HEK293 (cell line): Measurements from ENCODE around the gene CCDC116.

Source experiments
- EGR2 ChIP-seq: fragments of 450-650 bp; formaldehyde crosslinking; IDR thresholded peaks from 2 replicates; pipeline ENCODE4 v1.5.1; 2016; ENCODE audit warnings: low read depth, missing biosample characterization, missing genetic modification characterization
- GLI2 ChIP-seq: fragments of 450-650 bp; formaldehyde crosslinking; IDR thresholded peaks from 2 replicates; pipeline ENCODE4; 2017; ENCODE audit warnings: missing biosample characterization, missing genetic modification characterization, low read depth, borderline replicate concordance
- KLF1 ChIP-seq: fragments of 450-650 bp; formaldehyde crosslinking; IDR thresholded peaks from 2 replicates; pipeline ENCODE4 v1.5.1; 2016; ENCODE audit warnings: missing biosample characterization, missing genetic modification characterization
- KLF10 ChIP-seq: fragments of 450-650 bp; IDR thresholded peaks from 2 replicates; pipeline ENCODE4 v1.5.1; 2018; ENCODE audit warnings: missing biosample characterization, mild to moderate bottlenecking, missing genetic modification characterization
- KLF7 ChIP-seq: fragments of 450-650 bp; formaldehyde crosslinking; IDR thresholded peaks from 2 replicates; pipeline ENCODE4 v1.5.1; 2016; ENCODE audit warnings: missing biosample characterization, missing genetic modification characterization, borderline replicate concordance
- KLF8 ChIP-seq: fragments of 450-650 bp; formaldehyde crosslinking; IDR thresholded peaks from 2 replicates; pipeline ENCODE4 v1.5.1; 2016; ENCODE audit warnings: missing biosample characterization, missing genetic modification characterization
- MEIS1 ChIP-seq: sonication (generic); formaldehyde crosslinking; IDR thresholded peaks from 2 replicates; pipeline ENCODE4 v1.8.1; 2022; ENCODE audit warnings: missing genetic modification reagents, mild to moderate bottlenecking, borderline replicate concordance
- PRDM1 ChIP-seq: fragments of 450-650 bp; formaldehyde crosslinking; IDR thresholded peaks from 2 replicates; pipeline ENCODE4; 2016; ENCODE audit warnings: missing biosample characterization, missing genetic modification characterization
- RBAK ChIP-seq: fragments of 450-650 bp; formaldehyde crosslinking; IDR thresholded peaks from 2 replicates; pipeline ENCODE4 v1.5.1; 2016; ENCODE audit warnings: missing biosample characterization, missing genetic modification characterization
- REPIN1 ChIP-seq: fragments of 450-650 bp; formaldehyde crosslinking; IDR thresholded peaks from 2 replicates; pipeline ENCODE4 v1.5.1; 2017; ENCODE audit warnings: missing biosample characterization, missing genetic modification characterization, low read depth
- SP3 ChIP-seq: fragments of 450-650 bp; formaldehyde crosslinking; IDR thresholded peaks from 2 replicates; pipeline ENCODE4 v1.5.1; 2016; ENCODE audit warnings: missing biosample characterization, missing genetic modification characterization
- SP7 ChIP-seq: fragments of 450-650 bp; formaldehyde crosslinking; IDR thresholded peaks from 2 replicates; pipeline ENCODE4 v1.5.1; 2016; ENCODE audit warnings: missing biosample characterization, missing genetic modification characterization
- ZBTB1 ChIP-seq: fragments of 450-650 bp; formaldehyde crosslinking; IDR thresholded peaks from 2 replicates; pipeline ENCODE4 v1.5.1; 2016; ENCODE audit warnings: missing biosample characterization, missing genetic modification characterization
- ZFP3 ChIP-seq: fragments of 450-650 bp; formaldehyde crosslinking; IDR thresholded peaks from 2 replicates; pipeline ENCODE4 v1.5.1; 2016; ENCODE audit warnings: low read depth, missing biosample characterization, missing genetic modification characterization
- ZNF112 ChIP-seq: fragments of 450-650 bp; formaldehyde crosslinking; IDR thresholded peaks from 2 replicates; pipeline ENCODE4 v1.5.0; 2017; ENCODE audit warnings: missing biosample characterization, missing genetic modification characterization
- ZNF169 ChIP-seq: fragments of 450-650 bp; formaldehyde crosslinking; IDR thresholded peaks from 2 replicates; pipeline ENCODE4 v1.5.1; 2016; ENCODE audit warnings: missing biosample characterization, missing genetic modification characterization
- ZNF184 ChIP-seq: fragments of 450-650 bp; IDR thresholded peaks from 2 replicates; pipeline ENCODE4 v1.5.1; 2018; ENCODE audit warnings: missing biosample characterization, mild to moderate bottlenecking, missing genetic modification characterization
- ZNF223 ChIP-seq: fragments of 450-650 bp; formaldehyde crosslinking; IDR thresholded peaks from 2 replicates; pipeline ENCODE4 v1.5.1; 2016; ENCODE audit warnings: missing biosample characterization, missing genetic modification characterization
- ZNF23 ChIP-seq: fragments of 450-650 bp; formaldehyde crosslinking; IDR thresholded peaks from 2 replicates; pipeline ENCODE4 v1.5.1; 2016; ENCODE audit warnings: missing biosample characterization, missing genetic modification characterization, borderline replicate concordance
- ZNF274 ChIP-seq, 2 experiments: fragments of 200-500 bp in 1 of 2; fragments of 450-650 bp in 1 of 2; sonication (Bioruptor generic) in 1 of 2; formaldehyde crosslinking in 1 of 2; IDR thresholded peaks; 2 replicates each; pipeline versions ENCODE4 v1.5.1 to v1.6.1; 2014 to 2016; ENCODE audit warnings: borderline replicate concordance in 1 of 2, inconsistent platforms in 1 of 2, low read length in 1 of 2, missing biosample characterization in 1 of 2, missing genetic modification characterization in 1 of 2
- ZNF366 ChIP-seq: fragments of 450-650 bp; formaldehyde crosslinking; conservative IDR thresholded peaks from 2 replicates; pipeline ENCODE4 v1.5.1; 2016; ENCODE audit warnings: missing biosample characterization, missing genetic modification characterization
- ZNF501 ChIP-seq: fragments of 450-650 bp; formaldehyde crosslinking; IDR thresholded peaks from 2 replicates; pipeline ENCODE4 v1.5.1; 2016; ENCODE audit warnings: missing biosample characterization, missing genetic modification characterization
- ZNF548 ChIP-seq: fragments of 450-650 bp; formaldehyde crosslinking; IDR thresholded peaks from 2 replicates; pipeline ENCODE4 v1.5.1; 2016; ENCODE audit warnings: missing biosample characterization, missing genetic modification characterization
- ZNF549 ChIP-seq: fragments of 450-650 bp; IDR thresholded peaks from 2 replicates; pipeline ENCODE4 v1.5.1; 2018; ENCODE audit warnings: missing biosample characterization, missing genetic modification characterization, mild to moderate bottlenecking, inconsistent platforms, moderate library complexity
- ZNF555 ChIP-seq: fragments of 450-650 bp; formaldehyde crosslinking; conservative IDR thresholded peaks from 2 replicates; pipeline ENCODE4 v1.5.1; 2017; ENCODE audit warnings: missing biosample characterization, mild to moderate bottlenecking, missing genetic modification characterization, inconsistent platforms
- ZNF626 ChIP-seq: fragments of 450-650 bp; sonication (Bioruptor Pico); formaldehyde crosslinking; IDR thresholded peaks from 2 replicates; pipeline ENCODE4 v1.5.1; 2018; ENCODE audit warnings: missing biosample characterization, missing genetic modification characterization, inconsistent platforms
- ZNF670 ChIP-seq: fragments of 450-650 bp; formaldehyde crosslinking; IDR thresholded peaks from 2 replicates; pipeline ENCODE4 v1.5.1; 2016; ENCODE audit warnings: missing biosample characterization, missing genetic modification characterization, low read depth
- ZNF707 ChIP-seq: fragments of 450-650 bp; formaldehyde crosslinking; IDR thresholded peaks from 2 replicates; pipeline ENCODE4 v1.5.1; 2016; ENCODE audit warnings: missing biosample characterization, missing genetic modification characterization
- TF ChIP-seq, protein P1 (sequence below): fragments of 450-650 bp; formaldehyde crosslinking; IDR thresholded peaks from 2 replicates; pipeline ENCODE4 v1.5.1; 2017; ENCODE audit warnings: missing biosample characterization, missing genetic modification characterization
- TF ChIP-seq, protein P2 (sequence below): fragments of 450-650 bp; formaldehyde crosslinking; IDR thresholded peaks from 2 replicates; pipeline ENCODE4 v1.5.1; 2016; ENCODE audit warnings: missing biosample characterization, missing genetic modification characterization, borderline replicate concordance
- TF ChIP-seq, protein P3 (sequence below): fragments of 450-650 bp; formaldehyde crosslinking; IDR thresholded peaks from 2 replicates; pipeline ENCODE4 v1.5.1; 2016; ENCODE audit warnings: missing biosample characterization, missing genetic modification characterization

CCDC116 gene

DNA sequence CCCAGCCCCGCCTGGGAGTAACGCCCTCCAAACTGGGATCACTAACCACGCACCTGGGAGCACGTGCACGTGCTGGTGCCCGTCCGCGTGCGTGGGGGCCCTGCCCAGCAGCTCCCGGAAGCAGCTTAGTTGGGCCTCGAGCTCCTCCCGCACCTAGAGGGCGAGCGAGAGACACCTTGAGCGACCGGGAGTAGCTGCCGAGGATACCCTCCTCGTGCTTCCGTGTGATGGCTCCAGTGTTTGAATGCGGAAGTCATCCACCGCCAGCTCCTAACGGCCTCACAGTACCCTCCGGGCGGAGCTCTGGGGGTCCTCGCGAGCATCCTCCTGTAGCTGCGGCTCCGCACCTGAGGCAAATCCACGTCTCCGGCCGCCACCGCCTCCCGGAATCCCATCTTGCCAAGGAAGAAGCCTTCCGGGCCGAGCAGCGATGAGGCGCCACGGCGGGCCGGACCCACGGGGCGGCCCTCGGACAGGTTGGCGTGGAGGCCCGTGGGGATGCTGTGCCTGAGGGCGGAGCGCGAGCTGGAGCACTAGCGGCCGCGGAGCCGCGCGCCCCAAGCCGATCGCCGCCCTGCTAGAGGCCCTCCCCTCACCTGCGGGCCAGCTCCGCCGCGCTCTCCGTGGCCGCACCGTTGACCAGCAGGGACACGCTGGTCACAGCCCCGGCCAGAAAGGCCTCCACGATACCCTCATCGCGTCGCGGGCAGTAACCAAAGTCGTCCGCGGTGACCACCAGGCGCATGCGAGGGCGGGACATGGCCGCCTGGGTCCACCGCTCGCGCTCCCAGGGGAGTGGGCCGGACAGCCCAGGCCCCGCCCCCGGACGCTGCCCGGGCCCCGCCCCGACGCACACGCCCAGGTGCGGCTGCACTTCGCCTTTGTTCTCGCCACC is 3.1 kb upstream of the CCDC116 start, which contains the start of gene YDJC (continued):
- TF ChIP-seq, protein P1, sequence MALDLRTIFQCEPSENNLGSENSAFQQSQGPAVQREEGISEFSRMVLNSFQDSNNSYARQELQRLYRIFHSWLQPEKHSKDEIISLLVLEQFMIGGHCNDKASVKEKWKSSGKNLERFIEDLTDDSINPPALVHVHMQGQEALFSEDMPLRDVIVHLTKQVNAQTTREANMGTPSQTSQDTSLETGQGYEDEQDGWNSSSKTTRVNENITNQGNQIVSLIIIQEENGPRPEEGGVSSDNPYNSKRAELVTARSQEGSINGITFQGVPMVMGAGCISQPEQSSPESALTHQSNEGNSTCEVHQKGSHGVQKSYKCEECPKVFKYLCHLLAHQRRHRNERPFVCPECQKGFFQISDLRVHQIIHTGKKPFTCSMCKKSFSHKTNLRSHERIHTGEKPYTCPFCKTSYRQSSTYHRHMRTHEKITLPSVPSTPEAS = no peak
- TF ChIP-seq SP3 (tag by site-specific recombination) (peak; percentile 91), ZNF169 (tag by site-specific recombination) (no peak), KLF8 (tag by site-specific recombination) (peak; percentile 99), KLF10 (tag by site-specific recombination) (peak; percentile 64), ZNF555 (tag by site-specific recombination) (no peak), ZNF626 (tag by site-specific recombination) (no peak), ZNF366 (tag by site-specific recombination) (no peak), ZNF184 (tag by site-specific recombination) (no peak), ZNF23 (tag by site-specific recombination) (no peak), KLF1 (tag by site-specific recombination) (peak; percentile 88), ZNF549 (tag by site-specific recombination) (no peak), RBAK (tag by site-specific recombination) (no peak), ZNF274 (IDR thresholded peaks at IDR 0.05; ENCODE audit: low read length) (no peak), ZNF274 (tag by site-specific recombination; IDR thresholded peaks at IDR 0.05; ENCODE audit: borderline replicate concordance) (no peak), REPIN1 (peak; percentile 26; the same call in 1 of the 2 replicates), ZNF223 (no peak), ZNF670 (tag by site-specific recombination) (no peak), ZFP3 (tag by site-specific recombination) (no peak), ZNF707 (no peak), PRDM1 (tag by site-specific recombination) (no peak), ZNF112 (tag by site-specific recombination) (no peak), ZNF501 (tag by site-specific recombination) (peak; percentile 26; the same call in 1 of the 2 replicates), EGR2 (tag by site-specific recombination) (peak; percentile 67), ZBTB1 (tag by site-specific recombination) (no peak; the same call in 1 of the 2 replicates), ZNF548 (tag by site-specific recombination) (no peak), SP7 (tag by site-specific recombination) (peak; percentile 45; the same call in 1 of the 2 replicates), GLI2 (tag by site-specific recombination) (no peak), KLF7 (tag by site-specific recombination) (peak; percentile 58; the same call in 1 of the 2 replicates), MEIS1 (CRISPR knock-in tag) (no peak; the same call in 1 of the 2 replicates)
- TF ChIP-seq, protein P2, sequence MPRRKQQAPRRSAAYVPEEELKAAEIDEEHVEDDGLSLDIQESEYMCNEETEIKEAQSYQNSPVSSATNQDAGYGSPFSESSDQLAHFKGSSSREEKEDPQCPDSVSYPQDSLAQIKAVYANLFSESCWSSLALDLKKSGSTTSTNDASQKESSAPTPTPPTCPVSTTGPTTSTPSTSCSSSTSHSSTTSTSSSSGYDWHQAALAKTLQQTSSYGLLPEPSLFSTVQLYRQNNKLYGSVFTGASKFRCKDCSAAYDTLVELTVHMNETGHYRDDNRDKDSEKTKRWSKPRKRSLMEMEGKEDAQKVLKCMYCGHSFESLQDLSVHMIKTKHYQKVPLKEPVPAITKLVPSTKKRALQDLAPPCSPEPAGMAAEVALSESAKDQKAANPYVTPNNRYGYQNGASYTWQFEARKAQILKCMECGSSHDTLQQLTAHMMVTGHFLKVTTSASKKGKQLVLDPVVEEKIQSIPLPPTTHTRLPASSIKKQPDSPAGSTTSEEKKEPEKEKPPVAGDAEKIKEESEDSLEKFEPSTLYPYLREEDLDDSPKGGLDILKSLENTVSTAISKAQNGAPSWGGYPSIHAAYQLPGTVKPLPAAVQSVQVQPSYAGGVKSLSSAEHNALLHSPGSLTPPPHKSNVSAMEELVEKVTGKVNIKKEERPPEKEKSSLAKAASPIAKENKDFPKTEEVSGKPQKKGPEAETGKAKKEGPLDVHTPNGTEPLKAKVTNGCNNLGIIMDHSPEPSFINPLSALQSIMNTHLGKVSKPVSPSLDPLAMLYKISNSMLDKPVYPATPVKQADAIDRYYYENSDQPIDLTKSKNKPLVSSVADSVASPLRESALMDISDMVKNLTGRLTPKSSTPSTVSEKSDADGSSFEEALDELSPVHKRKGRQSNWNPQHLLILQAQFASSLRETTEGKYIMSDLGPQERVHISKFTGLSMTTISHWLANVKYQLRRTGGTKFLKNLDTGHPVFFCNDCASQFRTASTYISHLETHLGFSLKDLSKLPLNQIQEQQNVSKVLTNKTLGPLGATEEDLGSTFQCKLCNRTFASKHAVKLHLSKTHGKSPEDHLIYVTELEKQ (tag by site-specific recombination) = no peak
- TF ChIP-seq, protein P3, sequence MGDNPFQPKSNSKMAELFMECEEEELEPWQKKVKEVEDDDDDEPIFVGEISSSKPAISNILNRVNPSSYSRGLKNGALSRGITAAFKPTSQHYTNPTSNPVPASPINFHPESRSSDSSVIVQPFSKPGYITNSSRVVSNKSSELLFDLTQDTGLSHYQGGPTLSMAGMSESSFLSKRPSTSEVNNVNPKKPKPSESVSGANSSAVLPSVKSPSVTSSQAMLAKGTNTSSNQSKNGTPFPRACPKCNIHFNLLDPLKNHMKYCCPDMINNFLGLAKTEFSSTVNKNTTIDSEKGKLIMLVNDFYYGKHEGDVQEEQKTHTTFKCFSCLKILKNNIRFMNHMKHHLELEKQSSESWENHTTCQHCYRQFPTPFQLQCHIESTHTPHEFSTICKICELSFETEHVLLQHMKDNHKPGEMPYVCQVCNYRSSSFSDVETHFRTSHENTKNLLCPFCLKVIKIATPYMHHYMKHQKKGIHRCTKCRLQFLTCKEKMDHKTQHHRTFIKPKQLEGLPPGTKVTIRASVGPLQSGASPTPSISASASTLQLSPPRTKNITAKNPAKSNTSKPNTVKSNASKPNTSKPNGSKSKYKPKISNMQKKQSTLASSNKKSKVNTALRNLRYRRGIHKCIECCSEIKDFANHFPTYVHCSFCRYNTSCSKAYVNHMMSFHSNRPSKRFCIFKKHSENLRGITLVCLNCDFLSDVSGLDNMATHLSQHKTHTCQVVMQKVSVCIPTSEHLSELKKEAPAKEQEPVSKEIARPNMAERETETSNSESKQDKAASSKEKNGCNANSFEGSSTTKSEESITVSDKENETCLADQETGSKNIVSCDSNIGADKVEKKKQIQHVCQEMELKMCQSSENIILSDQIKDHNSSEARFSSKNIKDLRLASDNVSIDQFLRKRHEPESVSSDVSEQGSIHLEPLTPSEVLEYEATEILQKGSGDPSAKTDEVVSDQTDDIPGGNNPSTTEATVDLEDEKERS (tag by site-specific recombination) = no peak
